Measurements from ENCODE around the gene DOC2B.

DOC2B gene

DNA sequence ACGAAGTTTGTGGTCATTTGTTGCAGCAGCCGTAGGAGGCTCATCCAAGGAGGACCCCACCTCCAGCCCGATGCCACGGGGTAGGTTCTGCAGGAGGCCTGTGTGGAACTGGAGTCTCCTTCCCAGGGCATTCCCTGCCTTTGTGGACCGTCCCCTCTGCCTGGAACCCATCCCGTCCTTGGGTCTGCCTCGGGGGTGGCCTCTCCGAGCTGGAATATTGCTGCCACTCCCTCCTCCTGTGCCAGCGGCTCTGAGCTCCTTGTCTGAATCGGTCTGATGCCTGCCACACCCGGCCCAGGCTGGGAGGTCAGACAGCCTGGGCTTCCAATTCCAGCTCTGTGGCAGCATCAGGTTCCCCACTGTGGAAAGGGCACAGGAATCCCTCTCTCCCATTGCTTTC is 18.8 kb downstream of the DOC2B start:
- ChIA-PET CTCF (no interaction called here), POLR2A (ENCODE audit: low non-redundant PET) (no interaction called here)
- TF ChIP-seq, protein P1, sequence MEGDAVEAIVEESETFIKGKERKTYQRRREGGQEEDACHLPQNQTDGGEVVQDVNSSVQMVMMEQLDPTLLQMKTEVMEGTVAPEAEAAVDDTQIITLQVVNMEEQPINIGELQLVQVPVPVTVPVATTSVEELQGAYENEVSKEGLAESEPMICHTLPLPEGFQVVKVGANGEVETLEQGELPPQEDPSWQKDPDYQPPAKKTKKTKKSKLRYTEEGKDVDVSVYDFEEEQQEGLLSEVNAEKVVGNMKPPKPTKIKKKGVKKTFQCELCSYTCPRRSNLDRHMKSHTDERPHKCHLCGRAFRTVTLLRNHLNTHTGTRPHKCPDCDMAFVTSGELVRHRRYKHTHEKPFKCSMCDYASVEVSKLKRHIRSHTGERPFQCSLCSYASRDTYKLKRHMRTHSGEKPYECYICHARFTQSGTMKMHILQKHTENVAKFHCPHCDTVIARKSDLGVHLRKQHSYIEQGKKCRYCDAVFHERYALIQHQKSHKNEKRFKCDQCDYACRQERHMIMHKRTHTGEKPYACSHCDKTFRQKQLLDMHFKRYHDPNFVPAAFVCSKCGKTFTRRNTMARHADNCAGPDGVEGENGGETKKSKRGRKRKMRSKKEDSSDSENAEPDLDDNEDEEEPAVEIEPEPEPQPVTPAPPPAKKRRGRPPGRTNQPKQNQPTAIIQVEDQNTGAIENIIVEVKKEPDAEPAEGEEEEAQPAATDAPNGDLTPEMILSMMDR (conservative IDR thresholded peaks at IDR 0.05; ENCODE audit: low read depth) = no peak
- no peak for DNase-seq (ENCODE audit: low spot score)
- no peak overlapping the region for H3K27ac ChIP-seq

DNA sequence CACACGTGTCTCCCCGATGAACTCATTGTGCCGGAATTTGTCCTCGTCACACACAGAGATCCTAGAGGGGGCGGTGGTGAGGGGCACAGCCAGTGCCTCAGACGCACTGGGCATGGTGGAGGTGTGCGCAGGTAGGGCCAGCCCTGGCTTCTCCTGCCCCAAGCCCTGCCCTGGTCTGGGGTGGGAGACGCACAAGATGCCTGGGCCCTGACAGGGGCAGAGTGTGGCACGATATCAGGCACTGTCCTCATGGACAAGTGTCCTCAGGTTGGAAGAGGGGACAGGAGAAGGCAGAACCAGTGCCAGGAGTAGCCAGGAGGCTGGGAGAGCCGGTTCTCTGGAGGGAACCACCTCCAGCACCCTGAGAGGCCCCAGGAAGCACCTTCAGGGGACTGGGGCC is 20.0 kb downstream of the DOC2B start:
- TF ChIP-seq, protein P1 (conservative IDR thresholded peaks at IDR 0.05; ENCODE audit: low read depth) = no peak
- H3K27ac ChIP-seq = no peak overlapping the region
- no peak for DNase-seq (ENCODE audit: low spot score)
- ChIA-PET POLR2A (ENCODE audit: low non-redundant PET) (no interaction called here), CTCF (interaction anchor here (0.6 kb wide), 1 partner anchor 74 kb away, joined by 10 read pairs; no protein-coding TSS in a partner anchor)

DNA sequence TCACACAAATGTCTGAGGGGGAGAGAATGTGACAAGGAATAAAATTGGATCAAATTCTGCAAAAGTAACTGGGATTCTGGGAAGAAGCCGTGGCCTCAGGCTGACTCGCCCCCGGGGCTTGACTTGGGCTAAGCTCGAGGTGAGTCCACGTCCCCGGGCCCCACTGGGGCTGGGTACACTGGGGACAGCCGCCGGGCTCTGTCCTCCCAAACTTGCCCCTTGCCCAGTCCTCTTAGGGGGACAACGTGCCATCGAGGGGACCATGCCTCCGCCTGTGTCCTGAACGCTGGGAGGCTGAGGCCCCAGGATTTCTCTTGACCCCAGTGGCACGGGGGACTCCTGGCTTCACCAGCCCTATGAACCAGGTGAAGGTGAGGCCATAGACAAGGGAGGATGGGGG is 21.1 kb downstream of the DOC2B start:
- no peak overlapping the region for H3K27ac ChIP-seq
- TF ChIP-seq, protein P1 (conservative IDR thresholded peaks at IDR 0.05; ENCODE audit: low read depth) = no peak
- ChIA-PET CTCF (no interaction called here), POLR2A (ENCODE audit: low non-redundant PET) (no interaction called here)
- DNase-seq (ENCODE audit: low spot score) = no peak

DNA sequence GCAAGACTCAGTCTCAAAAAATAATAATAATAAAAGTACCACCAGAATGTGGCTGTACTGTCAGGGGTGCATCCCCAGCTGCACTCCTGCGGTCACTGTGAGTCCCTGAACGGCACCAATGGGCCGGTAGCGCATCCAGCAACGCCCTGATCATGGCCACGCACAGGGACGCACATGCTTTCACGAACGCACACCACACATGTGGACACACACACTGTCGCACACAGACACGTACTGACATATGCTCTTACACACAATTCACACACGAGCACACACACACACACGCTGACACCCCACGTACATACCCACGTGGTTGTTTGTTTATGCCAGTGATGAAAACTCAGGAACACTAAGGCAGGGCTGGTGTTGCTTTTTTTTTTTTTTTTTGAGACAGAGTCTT is 21.8 kb downstream of the DOC2B start:
- no peak overlapping the region for H3K27ac ChIP-seq
- CTCF ChIA-PET = no interaction called here
- TF ChIP-seq, protein P1 (conservative IDR thresholded peaks at IDR 0.05; ENCODE audit: low read depth) = no peak
- no peak for DNase-seq (ENCODE audit: low spot score)
- POLR2A ChIA-PET (ENCODE audit: low non-redundant PET) = no interaction called here

DNA sequence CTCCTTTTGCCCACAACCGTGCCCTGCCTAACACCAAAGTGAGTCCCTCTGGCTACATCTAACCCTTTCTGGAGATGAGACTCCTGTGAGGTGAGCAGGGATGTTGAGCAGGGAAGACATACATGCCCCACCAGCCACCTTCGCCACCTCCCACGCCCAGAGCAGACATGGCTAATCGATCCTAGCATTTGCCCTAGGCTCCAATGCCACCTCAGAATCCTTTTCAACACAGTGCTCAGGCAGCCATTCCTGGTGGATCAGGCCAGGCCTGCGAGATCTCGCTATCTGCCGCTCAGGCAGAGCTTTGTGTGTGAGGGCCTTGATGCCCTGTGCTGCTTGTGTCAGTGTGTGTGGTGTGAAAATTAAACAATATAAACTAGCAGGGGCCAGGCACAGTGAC is 23.1 kb downstream of the DOC2B start:
- H3K27ac ChIP-seq = no peak overlapping the region
- ChIA-PET CTCF (no interaction called here), POLR2A (ENCODE audit: low non-redundant PET) (no interaction called here)
- TF ChIP-seq, protein P1 (conservative IDR thresholded peaks at IDR 0.05; ENCODE audit: low read depth) = no peak
- DNase-seq (ENCODE audit: low spot score) = no peak

DNA sequence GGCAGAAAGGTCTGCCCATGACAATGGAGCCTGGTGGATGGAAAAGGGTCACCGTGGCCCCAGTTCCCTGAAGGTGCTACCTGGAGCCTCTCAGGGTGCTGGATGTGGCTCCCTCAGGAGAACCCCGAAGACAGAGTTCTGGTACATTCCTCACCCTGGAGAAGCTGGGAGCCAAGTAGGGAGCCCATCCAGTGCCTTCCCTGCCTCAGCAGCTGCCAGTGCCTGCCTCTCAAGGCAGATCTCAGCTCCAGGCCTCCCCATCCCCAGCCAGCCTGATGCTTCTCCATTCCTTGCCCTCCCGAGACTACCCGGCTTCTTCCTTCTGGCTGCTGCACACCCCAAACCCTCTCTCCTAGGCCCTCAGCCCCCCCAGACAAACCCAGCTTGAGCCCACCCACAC is 23.5 kb downstream of the DOC2B start:
- POLR2A ChIA-PET (ENCODE audit: low non-redundant PET) = no interaction called here
- TF ChIP-seq, protein P1 (conservative IDR thresholded peaks at IDR 0.05; ENCODE audit: low read depth) = no peak
- no peak overlapping the region for H3K27ac ChIP-seq
- DNase-seq (ENCODE audit: low spot score) = no peak
- CTCF ChIA-PET = interaction anchor here (0.6 kb wide), 1 partner anchor 400 kb away, joined by 4 read pairs; no protein-coding TSS in a partner anchor

DNA sequence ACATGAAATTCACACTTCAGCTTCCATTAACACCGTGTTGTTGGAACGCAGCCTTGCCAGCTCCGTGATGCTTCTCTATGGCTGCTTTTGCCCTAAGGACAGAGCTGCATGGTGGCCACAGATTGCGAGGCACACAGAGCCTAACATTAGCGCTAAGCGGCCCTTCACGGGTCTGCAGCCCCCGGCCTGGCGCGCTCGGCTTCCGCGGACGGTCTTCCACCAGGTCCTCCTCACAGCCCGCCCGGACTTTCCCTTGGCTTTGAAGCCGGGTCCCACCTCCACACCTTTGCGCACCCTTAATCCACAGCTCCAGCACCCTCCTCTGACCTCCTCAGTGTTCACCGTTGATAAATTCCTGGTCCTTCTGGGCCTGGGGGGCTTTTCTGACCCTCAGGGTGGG is 24.5 kb downstream of the DOC2B start:
- TF ChIP-seq, protein P1 (conservative IDR thresholded peaks at IDR 0.05; ENCODE audit: low read depth) = no peak
- no peak for DNase-seq (ENCODE audit: low spot score)
- ChIA-PET POLR2A (ENCODE audit: low non-redundant PET) (no interaction called here), CTCF (no interaction called here)
- no peak overlapping the region for H3K27ac ChIP-seq
